Panc1 (cell line): ENCODE data around the gene C22orf39. TPM values are rescaled to one million over a fixed set of nuclear protein-coding genes. Genes with fewer than 3 reads are reported as not detected.

Experiments
- ATAC-seq: fragments of 200-7000 bp; cut with Tn5 transposase; 2 replicates; pipeline ENCODE4 v1.9.1; 2020; ENCODE audit warnings: mild to moderate bottlenecking, moderate library complexity
- BruUV-seq: library from RNA; stranded (reverse); fragments of 400-500 nt; replicated peaks from 2 replicates; lab custom pipeline; 2021; lab: Mats Ljungman, UMichigan
- CTCF ChIA-PET: fragments of 300-600 bp; sonication (Branson Sonifier 250); formaldehyde crosslinking; loops from one replicate; lab custom pipeline; 2022; ENCODE audit warnings: antibody characterized with exemption; lab: Charles Lee
- POLR2A ChIA-PET: fragments of 300-600 bp; sonication (Branson Sonifier 250); formaldehyde crosslinking; loops from one replicate; lab custom pipeline; 2022; ENCODE audit warnings: antibody characterized with exemption; lab: Charles Lee
- DNase-seq: peaks from one replicate; pipeline ENCODE4 v3.0.0-alpha.2; 2010; ENCODE audit warnings: low read depth, low spot score
- H3K27ac ChIP-seq: 2 replicates; pipeline ENCODE4 v1.5.1; 2011; ENCODE audit warnings: mild to moderate bottlenecking, low read length, inconsistent platforms
- H3K27me3 ChIP-seq: fragments of 200-500 bp; sonication (Bioruptor generic); 2 replicates; pipeline ENCODE4 v1.6.0; 2014; ENCODE audit warnings: low read length, inconsistent platforms; ENCODE audit not compliant: control insufficient read depth, insufficient read depth
- H3K36me3 ChIP-seq: fragments of 200-500 bp; sonication (Bioruptor generic); 2 replicates; pipeline ENCODE4 v1.5.1; 2014; ENCODE audit warnings: inconsistent platforms, mild to moderate bottlenecking, low read length, moderate library complexity; ENCODE audit not compliant: control insufficient read depth, insufficient read depth
- H3K4me1 ChIP-seq: 2 replicates; pipeline ENCODE4 v1.5.1; 2011; ENCODE audit warnings: inconsistent platforms, mild to moderate bottlenecking, low read length, moderate library complexity; ENCODE audit not compliant: control insufficient read depth, insufficient read depth
- H3K4me3 ChIP-seq, 2 experiments: 2 replicates each; pipeline ENCODE4 v1.5.1; 2011 to 2012; ENCODE audit warnings: low read depth in 2 of 2, low read length in 2 of 2, mild to moderate bottlenecking in 2 of 2, inconsistent platforms in 1 of 2, moderate library complexity in 1 of 2
- H3K9me3 ChIP-seq: fragments of 200-500 bp; sonication (Bioruptor generic); 2 replicates; pipeline ENCODE4 v1.5.1; 2014; ENCODE audit warnings: low read depth, mild to moderate bottlenecking, inconsistent platforms, low read length, moderate library complexity; ENCODE audit not compliant: control insufficient read depth, insufficient read depth
- CTCF ChIP-seq: fragments of 450-650 bp; IDR thresholded peaks from 2 replicates; pipeline ENCODE4 v1.5.1; 2017; ENCODE audit warnings: mild to moderate bottlenecking
- POLR2AphosphoS5 ChIP-seq: IDR thresholded peaks from 2 replicates; pipeline ENCODE4 v1.6.1; 2012; ENCODE audit warnings: mild to moderate bottlenecking, low read depth, low read length, moderate library complexity
- SIN3A ChIP-seq: IDR thresholded peaks from 2 replicates; pipeline ENCODE4 v1.6.1; 2012; ENCODE audit warnings: low read depth, mild to moderate bottlenecking, low read length, moderate library complexity, borderline replicate concordance; ENCODE audit not compliant: insufficient read depth
- TCF7L2 ChIP-seq: IDR thresholded peaks from 2 replicates; pipeline ENCODE4 v1.6.1; 2011; ENCODE audit warnings: mild to moderate bottlenecking, low read depth, low read length, inconsistent platforms
- in situ Hi-C: cut with HindIII; loops from 2 replicates; pipeline ENCODE4 v1.10.0; 2016; ENCODE audit warnings: low sequenced_read_pairs, low pct_unique_long_range_greater_than_20kb
- intact Hi-C: fragments of 100-400 bp; cut with micrococcal nuclease; formaldehyde crosslinking; loops from one replicate; pipeline ENCODE4 v1.10.0; 2022; ENCODE audit not compliant: unreplicated experiment
- total RNA-seq: library from RNA; stranded (reverse); gene quantifications from one replicate; pipeline ENCODE4 v1.2.1, GENCODE V29; 2021; ENCODE audit not compliant: unreplicated experiment

C22orf39 gene
- total RNA-seq, 1 experiment from 2014 or later = 20.5 TPM

DNA sequence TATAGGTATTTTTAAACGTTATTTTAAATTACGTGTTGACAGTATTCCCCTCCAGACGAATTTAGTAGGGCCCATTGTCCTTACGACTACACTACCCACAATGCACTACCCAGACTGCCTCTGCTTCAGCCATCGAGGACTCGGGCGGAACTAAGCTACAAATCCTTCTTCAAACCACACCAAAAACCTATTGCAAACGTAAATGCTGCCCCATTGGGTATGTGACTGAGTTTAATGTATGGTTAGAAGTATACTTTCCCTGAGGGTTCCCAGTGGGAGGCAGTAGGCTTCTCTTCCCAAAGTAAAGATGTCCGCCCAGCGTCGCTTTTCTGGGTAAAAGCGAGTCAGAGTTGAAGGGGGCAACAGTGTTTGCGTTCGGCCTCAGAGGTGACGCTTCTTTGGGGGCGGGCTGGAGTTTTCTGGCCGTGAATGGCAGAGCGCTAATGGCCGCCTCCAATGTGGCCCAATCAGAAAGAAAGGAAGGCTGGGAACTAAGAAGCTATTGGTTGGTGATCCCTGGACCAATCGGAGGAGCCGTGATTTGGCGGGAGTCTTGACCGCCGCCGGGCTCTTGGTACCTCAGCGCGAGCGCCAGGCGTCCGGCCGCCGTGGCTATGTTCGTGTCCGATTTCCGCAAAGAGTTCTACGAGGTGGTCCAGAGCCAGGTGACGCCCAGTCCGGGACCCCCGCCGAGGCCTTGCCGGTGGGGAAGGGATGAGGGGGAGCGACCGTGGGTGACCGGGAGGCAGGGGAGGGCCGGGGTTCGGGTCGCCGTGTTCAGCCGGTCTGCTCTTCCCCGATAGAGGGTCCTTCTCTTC is 32.1 kb upstream of the C22orf39 start, which contains the start of gene CDC45:
Gene CDC45, plus strand, starts transcription at position 566 of the 818 bp plus-strand sequence. Its CDS starts 49 bp downstream, at position 615.
- TF ChIP-seq SIN3A = peak; percentile 98
- no peak for TF ChIP-seq TCF7L2
- TF ChIP-seq CTCF = no peak
- TF ChIP-seq POLR2AphosphoS5 = 0 out of 2 replicates have a peak, but pooled peaks have one; percentile 33
- ChIA-PET CTCF (interaction anchor here (0.5 to 0.7 kb wide), 3 partner anchors 10 to 518 kb away, joined by 3 to 5 read pairs (median 3); no protein-coding TSS in a partner anchor), POLR2A (no interaction called here)
- H3K4me1 ChIP-seq = peaks cover 3% of the 10 kb centered on the region; the same call in 1 of the 2 replicates
- intact Hi-C loops (no loop called here), in situ Hi-C loops (no loop called here)
- peak within 1 kb of the TSS; percentile 89 to 93 for H3K4me3 ChIP-seq
- peak within 1 kb of the TSS; percentile 100 for H3K27ac ChIP-seq
- peak; percentile 84 for DNase-seq
- H3K9me3 ChIP-seq = no peaks in the 10 kb centered on the region
- H3K36me3 ChIP-seq = peaks cover 3% of the 10 kb centered on the region
- BruUV-seq = no TSS peak
- ATAC-seq = peak; percentile 97
- no peaks in the 10 kb centered on the region for H3K27me3 ChIP-seq

- H3K4me1 ChIP-seq = peaks cover 3% of the 10 kb centered on the region; the same call in 1 of the 2 replicates
- POLR2A ChIA-PET = interaction anchor here (0.6 kb wide), 1 partner anchor 15 kb away, joined by 3 read pairs; no protein-coding TSS in a partner anchor
Measured at GRCh38 chr22:19478901-19479354, 31.4 kb upstream of the C22orf39 start, which contains the start of gene UFD1. Gene UFD1 (minus strand): TSS chr22:19479193. CDS start chr22:19479085, 108 bp downstream.

GRCh38 chr22:19478045-19478900 is 30.8 kb upstream of the C22orf39 start:
- DNase-seq = no peak
- in situ Hi-C loops (no loop called here), intact Hi-C loops (no loop called here)
- H3K4me3 ChIP-seq = peak overlapping the region; percentile 89 to 93
- H3K27me3 ChIP-seq = no peaks in the 10 kb centered on the region
- BruUV-seq = TSS peak; percentile 76
- H3K36me3 ChIP-seq = peaks cover 3% of the 10 kb centered on the region
- peak overlapping the region; percentile 100 for H3K27ac ChIP-seq
- TF ChIP-seq CTCF (no peak), TCF7L2 (no peak), POLR2AphosphoS5 (no peak), SIN3A (no peak)
- CTCF ChIA-PET = no interaction called here
- H3K4me1 ChIP-seq = peaks cover 3% of the 10 kb centered on the region; the same call in 1 of the 2 replicates
- ATAC-seq = no peak
- POLR2A ChIA-PET = interaction anchor here (0.6 kb wide), 2 partner anchors 14 to 161 kb away, joined by 3 to 4 read pairs; no protein-coding TSS in a partner anchor
- no peaks in the 10 kb centered on the region for H3K9me3 ChIP-seq

More at GRCh38 chr22:19478901-19479354, 31.4 kb upstream of the C22orf39 start, which contains the start of gene UFD1:
- in situ Hi-C loops = no loop called here
- no TSS peak for BruUV-seq
- no peaks in the 10 kb centered on the region for H3K9me3 ChIP-seq
- DNase-seq (no peak), ATAC-seq (peak; percentile 82)
- TF ChIP-seq POLR2AphosphoS5 = peak; percentile 59; the same call in 1 of the 2 replicates
- no peak for TF ChIP-seq TCF7L2
- H3K27me3 ChIP-seq = no peaks in the 10 kb centered on the region
- peaks cover 3% of the 10 kb centered on the region for H3K36me3 ChIP-seq
- CTCF ChIA-PET = no interaction called here
- H3K4me3 ChIP-seq = peak within 1 kb of the TSS; percentile 89 to 93
- intact Hi-C loops = no loop called here
- peak within 1 kb of the TSS; percentile 100 for H3K27ac ChIP-seq
